PC-3 (cell line): Measurements from ENCODE around the gene PTPRN2.

Source experiments
- CTCF ChIP-seq: fragments of 300-600 bp; sonication (generic); conservative IDR thresholded peaks from 2 replicates; pipeline ENCODE4 v1.5.1; 2017; ENCODE audit warnings: antibody characterized with exemption, low read depth, mild to moderate bottlenecking, low read length
- EZH2 ChIP-seq: fragments of 300-600 bp; sonication (generic); IDR thresholded peaks from one replicate; pipeline ENCODE4 v1.6.1; 2017; ENCODE audit warnings: antibody characterized with exemption, mild to moderate bottlenecking, low read length; ENCODE audit not compliant: unreplicated experiment
- EZH2phosphoT487 ChIP-seq: fragments of 300-600 bp; sonication (generic); IDR thresholded peaks from 2 replicates; pipeline ENCODE4 v1.6.1; 2018; ENCODE audit warnings: mild to moderate bottlenecking, antibody characterized with exemption, low read length, borderline replicate concordance

- TF ChIP-seq CTCF (no peak), EZH2 (no peak), EZH2phosphoT487 (no peak)
These were observed 736.0 kb downstream of the PTPRN2 start for GRCh38 chr7:157851501-157852067.
